ENCODE measurements around the gene NEU3.
"Not testable (repeated sequence)": the region's sequence is repeated elsewhere in the genome, so short reads cannot be mapped to it uniquely, and the experiment has no call there.

The NEU3 gene

DNA sequence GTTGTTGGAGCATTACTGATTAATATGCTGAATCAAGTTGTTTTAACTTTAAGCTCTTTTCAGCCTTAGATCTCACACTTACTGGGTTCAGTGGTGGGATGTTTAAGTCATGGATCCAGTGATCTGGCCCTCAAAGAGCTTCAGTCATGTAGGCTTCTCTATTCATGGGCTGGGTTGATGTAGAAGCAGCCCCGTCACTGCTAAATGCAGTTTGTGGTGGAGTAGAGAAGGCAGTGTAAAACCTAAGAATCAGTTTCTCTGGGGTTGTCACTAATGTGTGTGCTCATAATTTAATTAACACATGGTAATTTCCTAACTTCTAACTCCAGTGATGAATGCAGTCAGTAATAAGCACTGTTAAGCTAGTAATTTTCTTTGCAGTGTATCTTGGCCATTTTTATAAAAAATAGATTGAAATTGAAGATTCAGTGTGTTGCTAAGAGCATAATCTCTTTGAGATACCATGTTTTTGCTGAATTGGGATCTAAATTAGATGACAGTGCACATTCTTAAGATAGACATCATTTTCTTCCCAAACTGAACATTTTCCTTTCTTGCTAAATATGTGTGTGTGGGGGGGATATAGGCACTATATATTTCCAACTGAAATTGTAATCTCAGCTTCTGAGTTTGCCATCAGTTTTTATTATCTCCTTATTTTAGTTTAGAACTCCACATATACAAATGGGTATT is 30.6 kb upstream of the NEU3 start:
- H3K27me3 ChIP-seq (ENCODE audit: insufficient read depth, low read depth) = no peaks in the 10 kb centered on the region
- H3K9ac ChIP-seq = no peak overlapping the region
- peaks cover 20% of the 10 kb centered on the region for H3K4me1 ChIP-seq (ENCODE audit: low read depth, poor library complexity, severe bottlenecking)
- no peak overlapping the region for H3K4me3 ChIP-seq (IDR thresholded peaks at IDR 0.05; ENCODE audit: insufficient read depth, low read depth, low read length)
- TF ChIP-seq, protein P1, sequence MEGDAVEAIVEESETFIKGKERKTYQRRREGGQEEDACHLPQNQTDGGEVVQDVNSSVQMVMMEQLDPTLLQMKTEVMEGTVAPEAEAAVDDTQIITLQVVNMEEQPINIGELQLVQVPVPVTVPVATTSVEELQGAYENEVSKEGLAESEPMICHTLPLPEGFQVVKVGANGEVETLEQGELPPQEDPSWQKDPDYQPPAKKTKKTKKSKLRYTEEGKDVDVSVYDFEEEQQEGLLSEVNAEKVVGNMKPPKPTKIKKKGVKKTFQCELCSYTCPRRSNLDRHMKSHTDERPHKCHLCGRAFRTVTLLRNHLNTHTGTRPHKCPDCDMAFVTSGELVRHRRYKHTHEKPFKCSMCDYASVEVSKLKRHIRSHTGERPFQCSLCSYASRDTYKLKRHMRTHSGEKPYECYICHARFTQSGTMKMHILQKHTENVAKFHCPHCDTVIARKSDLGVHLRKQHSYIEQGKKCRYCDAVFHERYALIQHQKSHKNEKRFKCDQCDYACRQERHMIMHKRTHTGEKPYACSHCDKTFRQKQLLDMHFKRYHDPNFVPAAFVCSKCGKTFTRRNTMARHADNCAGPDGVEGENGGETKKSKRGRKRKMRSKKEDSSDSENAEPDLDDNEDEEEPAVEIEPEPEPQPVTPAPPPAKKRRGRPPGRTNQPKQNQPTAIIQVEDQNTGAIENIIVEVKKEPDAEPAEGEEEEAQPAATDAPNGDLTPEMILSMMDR (conservative IDR thresholded peaks at IDR 0.05; ENCODE audit: low read depth, low read length) = no peak
- peak overlapping the region; percentile 0; the same call in 1 of the 2 replicates for H3K4me2 ChIP-seq
- no peaks in the 10 kb centered on the region; the same call in 1 of the 2 replicates for H3K36me3 ChIP-seq (ENCODE audit: insufficient read depth)
- no peak overlapping the region for H2AFZ ChIP-seq (ENCODE audit: low read depth)
- peaks cover 96% of the 10 kb centered on the region for H3K79me2 ChIP-seq (ENCODE audit: insufficient read depth, low read depth)
- H4K20me1 ChIP-seq (ENCODE audit: insufficient read depth) = peaks cover 17% of the 10 kb centered on the region
- H3K27ac ChIP-seq = no peak overlapping the region

DNA sequence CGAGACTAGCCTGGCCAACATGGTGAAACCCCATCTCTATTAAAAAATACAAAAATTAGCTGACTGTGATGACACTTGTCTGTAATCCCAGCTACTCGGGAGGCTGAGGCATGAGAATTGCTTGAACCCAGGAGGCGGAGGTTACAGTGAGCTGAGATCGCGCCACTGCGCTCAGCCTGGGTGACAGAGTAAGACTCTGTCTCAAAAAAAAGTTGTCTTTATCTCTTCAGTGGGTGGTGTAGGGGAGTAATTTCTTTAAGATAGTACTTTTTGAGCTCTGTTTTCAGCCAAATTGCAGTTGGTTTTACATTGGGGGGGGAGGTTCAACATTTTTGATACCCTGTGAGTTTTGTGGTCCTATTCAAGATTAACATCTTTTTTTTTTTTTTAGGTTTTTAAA is 28.6 kb upstream of the NEU3 start:
- not testable (repeated sequence) for H3K27me3 ChIP-seq (ENCODE audit: insufficient read depth, low read depth); H2AFZ ChIP-seq (ENCODE audit: low read depth); H3K9ac ChIP-seq; H3K4me2 ChIP-seq; H3K4me3 ChIP-seq (IDR thresholded peaks at IDR 0.05; ENCODE audit: insufficient read depth, low read depth, low read length); H3K36me3 ChIP-seq (ENCODE audit: insufficient read depth); H3K27ac ChIP-seq
- peaks cover 13% of the 10 kb centered on the region for H3K4me1 ChIP-seq (ENCODE audit: low read depth, poor library complexity, severe bottlenecking)
- peaks cover 30% of the 10 kb centered on the region for H4K20me1 ChIP-seq (ENCODE audit: insufficient read depth)
- peaks cover 94% of the 10 kb centered on the region for H3K79me2 ChIP-seq (ENCODE audit: insufficient read depth, low read depth)

DNA sequence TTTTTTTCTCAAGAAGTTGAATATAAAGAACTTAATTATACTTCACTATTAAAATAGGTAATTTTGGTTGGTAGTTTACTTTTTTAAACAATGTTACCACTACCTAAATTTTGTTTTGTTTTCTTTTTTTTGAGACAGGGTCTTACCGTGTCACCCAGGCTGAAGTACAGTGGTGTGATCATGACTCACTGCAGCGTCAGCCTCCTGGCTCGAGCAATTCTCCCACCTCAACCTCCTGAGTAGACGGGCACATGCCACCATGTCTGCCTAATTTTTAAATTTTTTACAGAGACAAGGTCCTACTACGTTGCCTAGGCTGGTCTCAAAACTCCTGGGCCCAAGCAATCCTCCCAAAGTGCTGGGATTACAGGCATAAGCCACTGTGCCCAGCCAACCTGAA is 22.1 kb upstream of the NEU3 start:
- Histone ChIP-seq H4K20me1 (ENCODE audit: insufficient read depth) (peaks cover 25% of the 10 kb centered on the region; the same call in 1 of the 2 replicates), H3K9ac (no peak overlapping the region), H3K79me2 (ENCODE audit: insufficient read depth, low read depth) (peaks cover 37% of the 10 kb centered on the region), H3K4me1 (ENCODE audit: low read depth, poor library complexity, severe bottlenecking) (no peaks in the 10 kb centered on the region), H2AFZ (ENCODE audit: low read depth) (no peak overlapping the region), H3K27me3 (ENCODE audit: insufficient read depth, low read depth) (no peaks in the 10 kb centered on the region), H3K4me2 (no peak overlapping the region), H3K36me3 (ENCODE audit: insufficient read depth) (0 out of 2 replicates have a peak, but pooled peaks cover 8% of the 10 kb centered on the region), H3K4me3 (IDR thresholded peaks at IDR 0.05; ENCODE audit: insufficient read depth, low read depth, low read length) (no peak overlapping the region), H3K27ac (no peak overlapping the region)
- TF ChIP-seq, protein P1 (conservative IDR thresholded peaks at IDR 0.05; ENCODE audit: low read depth, low read length) = no peak

DNA sequence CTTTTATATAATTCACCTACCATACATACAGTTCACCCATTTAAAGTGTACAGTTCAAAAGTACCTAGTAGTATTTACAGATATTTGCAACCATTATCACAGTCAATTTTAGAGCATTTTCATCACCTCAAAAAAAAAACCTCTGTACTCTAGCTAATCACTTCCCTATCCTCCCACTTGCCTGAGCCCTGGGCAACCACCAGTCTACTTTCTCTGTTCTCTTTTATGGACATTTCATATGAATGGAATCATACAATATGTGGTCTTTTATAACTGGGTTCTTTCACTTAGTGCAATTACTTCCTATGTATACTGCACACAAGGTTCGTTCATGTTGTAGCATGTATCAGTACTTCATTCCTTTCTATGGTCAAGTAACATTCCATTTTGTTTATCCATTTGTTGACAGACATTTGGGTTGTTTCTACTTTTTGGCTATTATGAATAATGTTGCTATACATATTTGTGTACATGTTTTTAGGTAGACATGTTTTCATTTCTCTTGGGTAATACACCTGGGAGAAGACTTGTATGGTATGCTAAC is 17.8 kb upstream of the NEU3 start:
- TF ChIP-seq, protein P1 (conservative IDR thresholded peaks at IDR 0.05; ENCODE audit: low read depth, low read length) = no peak
- Histone ChIP-seq H3K27me3 (ENCODE audit: insufficient read depth, low read depth) (no peaks in the 10 kb centered on the region), H3K4me3 (IDR thresholded peaks at IDR 0.05; ENCODE audit: insufficient read depth, low read depth, low read length) (no peak overlapping the region), H3K9ac (no peak overlapping the region), H2AFZ (ENCODE audit: low read depth) (no peak overlapping the region), H3K4me1 (ENCODE audit: low read depth, poor library complexity, severe bottlenecking) (no peaks in the 10 kb centered on the region), H4K20me1 (ENCODE audit: insufficient read depth) (peaks cover 3% of the 10 kb centered on the region; the same call in 1 of the 2 replicates), H3K4me2 (no peak overlapping the region), H3K79me2 (ENCODE audit: insufficient read depth, low read depth) (peaks cover 10% of the 10 kb centered on the region; the same call in 1 of the 2 replicates), H3K27ac (no peak overlapping the region), H3K36me3 (ENCODE audit: insufficient read depth) (0 out of 2 replicates have a peak, but pooled peaks cover 8% of the 10 kb centered on the region)

DNA sequence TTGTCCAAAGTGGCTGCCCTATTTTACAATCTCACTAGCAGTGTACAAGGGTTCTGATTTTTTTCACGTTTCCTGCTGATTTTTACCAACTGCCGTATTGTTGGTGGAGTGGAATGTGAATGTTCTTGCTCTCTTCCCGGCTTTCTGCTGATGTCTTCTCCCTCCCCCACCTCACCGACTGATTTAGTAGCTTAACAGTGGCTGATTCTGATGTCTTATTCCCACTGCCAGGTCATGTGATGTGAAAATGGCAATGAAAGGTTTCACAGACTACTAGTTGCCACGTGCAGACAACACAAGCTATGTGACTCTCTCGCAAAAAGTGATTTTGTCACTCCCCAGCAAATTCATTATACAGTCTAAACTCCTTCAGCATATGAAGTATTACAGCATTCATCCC is 17.3 kb upstream of the NEU3 start:
- H3K36me3 ChIP-seq (ENCODE audit: insufficient read depth) = 0 out of 2 replicates have a peak, but pooled peaks cover 8% of the 10 kb centered on the region
- TF ChIP-seq, protein P1 (conservative IDR thresholded peaks at IDR 0.05; ENCODE audit: low read depth, low read length) = no peak
- H3K9ac ChIP-seq = no peak overlapping the region
- H3K4me3 ChIP-seq (IDR thresholded peaks at IDR 0.05; ENCODE audit: insufficient read depth, low read depth, low read length) = no peak overlapping the region
- no peak overlapping the region for H2AFZ ChIP-seq (ENCODE audit: low read depth)
- H3K79me2 ChIP-seq (ENCODE audit: insufficient read depth, low read depth) = peaks cover 10% of the 10 kb centered on the region; the same call in 1 of the 2 replicates
- H3K4me2 ChIP-seq = no peak overlapping the region
- no peaks in the 10 kb centered on the region for H3K4me1 ChIP-seq (ENCODE audit: low read depth, poor library complexity, severe bottlenecking)
- peaks cover 3% of the 10 kb centered on the region; the same call in 1 of the 2 replicates for H4K20me1 ChIP-seq (ENCODE audit: insufficient read depth)
- no peaks in the 10 kb centered on the region for H3K27me3 ChIP-seq (ENCODE audit: insufficient read depth, low read depth)
- no peak overlapping the region for H3K27ac ChIP-seq

Data from KMS-11 (cell line).